GM10248 (cell line): ENCODE measurements around the gene TXNL1.

Experiments
- CTCF ChIA-PET: fragments of 300-600 bp; sonication (Branson Sonifier 250); formaldehyde crosslinking; extraction: SDS; loops from one replicate; lab custom pipeline; 2021; ENCODE audit warnings: antibody characterized with exemption; lab: Yijun Ruan, JAX
- POLR2A ChIA-PET: fragments of 350-650 bp; sonication (Branson Sonifier 250); formaldehyde crosslinking; extraction: SDS; loops from one replicate; lab custom pipeline; 2020; ENCODE audit warnings: antibody characterized with exemption; lab: Yijun Ruan, JAX
- DNase-seq: peaks from one replicate; pipeline ENCODE4 v3.0.0; 2012; ENCODE audit errors: extremely low spot score
- CTCF ChIP-seq: IDR thresholded peaks from 2 replicates; pipeline ENCODE4 v1.5.1; 2012; ENCODE audit warnings: mild to moderate bottlenecking, low read depth; ENCODE audit errors: extremely low read depth, missing control alignments, control extremely low read depth

TXNL1 gene

DNA sequence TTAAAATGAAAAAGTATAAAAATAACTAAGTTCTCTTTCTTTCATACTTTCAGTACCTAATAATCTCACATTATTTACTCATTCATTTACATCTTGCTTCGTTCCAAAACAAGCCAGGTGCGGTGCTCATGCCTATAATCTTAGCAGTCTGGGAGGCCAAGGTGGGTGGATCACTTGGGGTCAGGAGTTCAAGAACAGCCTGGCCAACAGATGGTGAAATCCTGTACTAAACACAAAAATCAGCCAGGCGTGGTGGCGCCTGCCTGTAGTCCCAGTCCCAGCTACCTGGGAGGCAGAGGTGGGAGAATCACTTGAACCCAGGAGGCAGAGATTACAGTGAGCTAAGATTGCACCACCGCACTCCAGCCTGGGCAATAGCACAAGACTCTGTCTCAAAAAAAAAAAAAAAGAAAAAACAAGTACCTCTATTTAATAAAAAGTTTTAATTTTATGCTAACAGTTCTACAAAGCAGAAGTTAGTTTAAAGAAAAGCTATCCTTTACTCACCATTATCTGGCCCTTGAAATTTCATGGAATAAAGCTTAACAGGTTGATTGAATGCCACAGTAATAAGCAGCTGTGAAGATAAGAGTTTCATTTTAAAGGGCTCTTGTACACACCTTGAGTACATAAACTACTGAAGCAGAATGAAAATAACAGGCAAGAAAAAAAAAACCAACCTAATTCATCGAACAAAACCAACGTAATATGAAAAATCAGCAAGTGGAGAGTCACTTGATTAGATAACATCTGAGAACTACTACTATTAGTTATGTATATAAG, 22.5 kb downstream of the TXNL1 start:
- no peak for TF ChIP-seq CTCF
- CTCF ChIA-PET, result interaction anchor here (0.7 to 2.2 kb wide), 6 partner anchors 9 to 30 kb away, joined by 3 to 7 read pairs (median 4); no protein-coding TSS in a partner anchor
- POLR2A ChIA-PET, result no interaction called here
- no peak for DNase-seq

DNA sequence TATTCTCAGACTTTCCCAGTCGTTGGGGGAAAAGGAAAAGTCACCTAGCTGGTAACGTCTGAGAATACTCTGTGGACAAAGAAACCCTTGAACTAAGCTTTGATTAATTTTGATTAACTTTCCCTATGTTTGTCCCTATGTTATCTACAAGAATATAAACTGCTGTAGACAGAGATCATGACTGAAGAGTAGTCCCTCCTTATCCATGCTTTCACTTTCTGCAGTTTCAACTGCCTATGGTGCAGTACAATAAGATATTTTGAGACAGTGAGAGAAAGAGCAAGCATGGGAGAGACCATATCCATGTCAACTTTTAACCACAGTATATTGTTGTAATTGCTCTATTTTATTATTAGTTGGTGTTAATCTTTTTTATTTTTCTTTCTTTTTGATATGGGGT, 31.8 kb downstream of the TXNL1 start:
- CTCF ChIA-PET, result interaction anchor here (0.6 to 1.9 kb wide), 3 partner anchors 8 to 1654 kb away, joined by 3 to 6 read pairs (median 3); no protein-coding TSS in a partner anchor

DNA sequence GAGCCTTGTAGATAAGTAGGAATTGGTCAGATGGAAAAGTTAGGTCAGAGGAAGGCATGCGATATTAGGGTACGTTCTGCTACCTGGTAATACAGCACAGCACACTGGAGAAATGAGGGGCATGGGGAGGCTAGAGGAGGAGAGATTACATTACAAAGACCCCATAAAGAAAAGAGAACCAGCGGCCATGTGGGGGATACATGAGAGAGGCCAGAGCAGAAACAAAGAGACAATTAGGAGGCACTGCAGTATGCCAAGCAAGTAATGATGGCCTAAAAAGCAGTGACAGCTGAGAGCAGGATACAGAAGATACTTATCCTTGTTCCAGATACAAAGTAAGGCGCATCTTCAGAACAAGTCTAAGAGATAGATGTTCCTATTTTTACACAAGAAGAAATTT, 40.0 kb downstream of the TXNL1 start:
- CTCF ChIA-PET, result interaction anchor here (2.1 kb wide), 1 partner anchor 21 kb away, joined by 12 read pairs; no protein-coding TSS in a partner anchor
- no peak for TF ChIP-seq CTCF
- POLR2A ChIA-PET, result no interaction called here
- DNase-seq, result no peak

More for the DNA sequence above, 31.8 kb downstream of the TXNL1 start:
- POLR2A ChIA-PET, result no interaction called here
- no peak for TF ChIP-seq CTCF
- no peak for DNase-seq

- CTCF ChIA-PET, result no interaction called here
- POLR2A ChIA-PET, result no interaction called here
- TF ChIP-seq CTCF, result no peak
- no peak for DNase-seq
These were observed 44.5 kb downstream of the TXNL1 start for GRCh38 chr18:56593906-56594305.

DNA sequence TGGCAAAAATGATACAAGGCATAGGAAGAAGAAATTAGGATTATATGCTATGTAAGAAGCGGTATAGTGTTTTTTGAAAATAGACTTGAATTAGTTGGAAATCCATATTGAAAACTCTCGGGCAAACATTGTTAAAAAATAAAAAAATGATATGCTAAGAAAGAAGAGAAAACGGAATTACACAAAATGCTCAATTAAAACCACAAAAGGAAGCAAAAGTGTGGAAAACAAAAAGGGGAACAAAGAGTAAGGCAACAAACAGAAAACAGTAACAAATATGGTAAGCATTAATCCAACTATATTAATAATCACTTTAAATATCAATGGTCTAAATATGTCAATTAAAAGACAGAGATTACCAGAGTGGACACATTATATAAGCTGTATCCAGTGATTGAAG, 58.4 kb downstream of the TXNL1 start:
- ChIA-PET POLR2A (no interaction called here), CTCF (interaction anchor here (1.5 kb wide), 1 partner anchor 10 kb away, joined by 4 read pairs; no protein-coding TSS in a partner anchor)
- no peak for TF ChIP-seq CTCF
- no peak for DNase-seq

GRCh38 chr18:56579451-56579850, 58.9 kb downstream of the TXNL1 start:
- DNase-seq, result no peak
- CTCF ChIA-PET, result interaction anchor here (1.5 kb wide), 1 partner anchor 1164 kb away, joined by 3 read pairs; no protein-coding TSS in a partner anchor
- TF ChIP-seq CTCF, result no peak
- POLR2A ChIA-PET, result no interaction called here
